Sigmoid colon (tissue), 3 donors: ENCODE data around the gene GFRAL.

Source experiments
- POLR2A ChIP-seq, 2 donors: fragments of 450-650 bp; IDR thresholded peaks; one replicate each; pipeline ENCODE4 v1.6.1; 2016; ENCODE audit warnings: antibody characterized with exemption in 2 of 2, mild to moderate bottlenecking in 2 of 2, moderate library complexity in 2 of 2
- TF ChIP-seq, protein P1 (sequence below), 4 experiments: fragments of 450-650 bp in 3 of 4; fragments of 200-600 bp in 1 of 4; IDR thresholded peaks; one replicate each; pipeline ENCODE4 v1.5.1; 2016 to 2019; ENCODE audit warnings: antibody characterized with exemption in 4 of 4, mild to moderate bottlenecking in 3 of 4, moderate library complexity in 2 of 4

DNA sequence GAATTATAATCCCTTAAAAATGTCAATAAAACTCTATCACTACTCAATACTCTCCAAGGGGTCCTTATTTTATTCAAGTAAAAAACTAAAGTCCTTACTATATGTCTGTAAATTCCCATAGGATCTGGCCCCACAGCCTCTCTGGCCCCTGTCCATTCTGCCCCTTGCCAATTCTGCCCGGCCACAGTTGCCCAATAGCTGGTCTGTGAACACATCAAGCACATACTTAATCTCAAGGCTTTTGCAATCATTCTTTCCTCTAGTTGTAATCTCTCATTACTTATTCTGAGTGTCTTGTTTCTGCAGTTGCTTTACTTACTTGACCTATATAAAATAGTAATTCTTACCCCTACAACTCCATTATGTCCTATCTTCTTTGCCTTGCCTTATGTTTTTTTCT, 22.5 kb upstream of the GFRAL start:
- TF ChIP-seq POLR2A (IDR thresholded peaks at IDR 0.05), result no peak
- TF ChIP-seq, protein P1, sequence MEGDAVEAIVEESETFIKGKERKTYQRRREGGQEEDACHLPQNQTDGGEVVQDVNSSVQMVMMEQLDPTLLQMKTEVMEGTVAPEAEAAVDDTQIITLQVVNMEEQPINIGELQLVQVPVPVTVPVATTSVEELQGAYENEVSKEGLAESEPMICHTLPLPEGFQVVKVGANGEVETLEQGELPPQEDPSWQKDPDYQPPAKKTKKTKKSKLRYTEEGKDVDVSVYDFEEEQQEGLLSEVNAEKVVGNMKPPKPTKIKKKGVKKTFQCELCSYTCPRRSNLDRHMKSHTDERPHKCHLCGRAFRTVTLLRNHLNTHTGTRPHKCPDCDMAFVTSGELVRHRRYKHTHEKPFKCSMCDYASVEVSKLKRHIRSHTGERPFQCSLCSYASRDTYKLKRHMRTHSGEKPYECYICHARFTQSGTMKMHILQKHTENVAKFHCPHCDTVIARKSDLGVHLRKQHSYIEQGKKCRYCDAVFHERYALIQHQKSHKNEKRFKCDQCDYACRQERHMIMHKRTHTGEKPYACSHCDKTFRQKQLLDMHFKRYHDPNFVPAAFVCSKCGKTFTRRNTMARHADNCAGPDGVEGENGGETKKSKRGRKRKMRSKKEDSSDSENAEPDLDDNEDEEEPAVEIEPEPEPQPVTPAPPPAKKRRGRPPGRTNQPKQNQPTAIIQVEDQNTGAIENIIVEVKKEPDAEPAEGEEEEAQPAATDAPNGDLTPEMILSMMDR (IDR thresholded peaks at IDR 0.05), result no peak
